M059J (cell line): ENCODE results near the gene PPP6R3. TPM values are rescaled to one million over a fixed set of nuclear protein-coding genes. Genes with fewer than 3 reads are reported as not detected.
"Not testable (repeated sequence)": the region's sequence is repeated elsewhere in the genome, so short reads cannot be mapped to it uniquely, and the experiment has no call there.

Experiments used
- DNase-seq: peaks from one replicate; pipeline ENCODE4 v3.0.0-alpha.2; 2012; ENCODE audit warnings: low read depth
- total RNA-seq: library from RNA; depleted of rRNA; stranded (reverse); fragments of >200 nt; shearing (Covaris generic); gene quantifications from 2 replicates; pipeline ENCODE4 v1.2.3, GENCODE V29; 2014

Gene PPP6R3
- total RNA-seq, 1 experiment from 2014 or later: 104 TPM

- no peak for DNase-seq
Measured at GRCh38 chr11:68525336-68525735, 64.8 kb downstream of the PPP6R3 start.

DNA sequence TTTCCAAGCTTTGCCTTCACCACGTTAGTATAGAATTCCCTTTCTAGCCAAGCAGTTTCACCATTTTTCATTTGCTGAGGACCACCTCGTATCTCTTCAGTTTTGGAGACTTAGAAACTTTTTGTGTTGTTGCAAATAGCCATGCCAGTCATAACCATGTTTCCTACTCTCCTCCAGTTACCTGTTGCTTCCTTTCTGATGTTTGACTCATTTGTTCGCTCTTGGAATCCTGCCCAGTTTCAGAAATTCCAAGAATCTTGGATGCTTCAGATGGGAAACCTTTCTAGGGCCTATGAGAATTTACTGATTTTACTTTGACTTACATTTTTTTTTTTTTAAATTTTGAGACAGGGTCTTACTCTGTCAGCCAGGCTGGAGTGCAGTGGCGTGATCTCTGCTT is 65.4 kb downstream of the PPP6R3 start:
- DNase-seq: peak; percentile 80

- no peak for DNase-seq
Measured at GRCh38 chr11:68527585-68527984, 67.0 kb downstream of the PPP6R3 start.

- DNase-seq: no peak
Measured at GRCh38 chr11:68528630-68529029, 68.1 kb downstream of the PPP6R3 start.

DNA sequence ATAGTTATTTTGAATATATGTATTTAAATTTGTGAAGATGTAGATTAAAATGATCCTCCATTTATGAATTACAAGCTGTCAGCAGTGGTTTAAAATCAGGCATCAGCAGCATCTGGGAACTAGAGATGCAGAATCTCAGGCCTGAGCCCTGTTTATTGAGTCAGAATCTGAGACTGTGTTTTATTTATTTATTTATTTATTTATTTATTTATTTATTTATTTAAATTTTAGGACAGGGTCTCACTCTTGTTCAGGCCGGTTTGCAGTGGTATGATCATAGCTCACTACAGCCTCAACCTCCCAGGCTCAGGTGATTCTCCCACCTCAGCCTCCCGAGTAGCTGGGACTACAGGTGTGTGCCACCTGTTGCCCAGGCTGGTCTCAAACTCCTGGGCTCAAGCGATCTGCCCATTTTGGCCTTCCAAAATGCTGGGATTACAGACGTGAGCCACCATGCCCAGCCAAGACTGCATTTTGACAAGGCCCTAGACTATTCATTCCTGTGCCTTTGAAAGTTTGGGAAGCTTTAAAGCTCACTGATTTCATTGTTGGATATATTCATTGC is 70.7 kb downstream of the PPP6R3 start:
- DNase-seq: no peak

GRCh38 chr11:68532727-68533369 is 72.3 kb downstream of the PPP6R3 start:
- no peak for DNase-seq

DNA sequence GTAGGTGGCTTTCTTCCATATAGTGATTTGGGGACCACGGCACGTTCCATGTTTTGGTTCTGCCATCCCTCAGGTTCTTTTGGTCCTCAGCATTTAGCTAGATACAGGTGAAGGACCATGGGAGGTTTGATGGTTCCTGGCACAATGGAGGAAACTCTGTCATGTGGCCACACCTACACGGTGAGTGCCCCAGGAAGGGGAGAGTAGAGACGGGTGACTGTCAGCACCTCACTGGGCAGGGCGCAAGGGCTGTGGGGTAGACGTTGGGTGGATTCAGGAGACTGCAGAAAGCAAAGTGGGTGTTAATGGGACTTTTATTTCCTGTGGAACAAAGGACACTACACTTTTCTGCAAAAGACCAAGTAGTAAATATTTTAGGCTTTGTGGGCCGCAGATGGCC is 73.4 kb downstream of the PPP6R3 start:
- no peak for DNase-seq

DNA sequence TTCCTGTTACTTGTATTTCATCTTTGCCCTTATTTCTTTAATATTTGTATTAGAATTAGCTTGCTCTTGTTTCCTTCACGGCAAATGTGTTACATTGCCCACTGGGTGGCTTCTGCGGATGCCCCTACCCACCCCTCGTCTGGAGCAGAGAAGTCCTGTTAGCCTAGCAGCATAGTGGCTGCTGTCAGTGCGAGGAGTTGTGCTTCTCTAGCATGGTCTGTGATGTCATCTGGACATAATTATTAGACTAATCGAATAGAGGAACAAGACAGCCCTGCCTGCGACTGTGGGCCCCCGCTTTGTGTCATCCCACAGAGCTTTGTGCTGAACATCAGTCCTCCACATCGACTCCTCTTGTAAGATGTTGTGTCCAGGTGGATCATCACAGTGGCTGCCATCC is 74.5 kb downstream of the PPP6R3 start:
- no peak for DNase-seq

DNA sequence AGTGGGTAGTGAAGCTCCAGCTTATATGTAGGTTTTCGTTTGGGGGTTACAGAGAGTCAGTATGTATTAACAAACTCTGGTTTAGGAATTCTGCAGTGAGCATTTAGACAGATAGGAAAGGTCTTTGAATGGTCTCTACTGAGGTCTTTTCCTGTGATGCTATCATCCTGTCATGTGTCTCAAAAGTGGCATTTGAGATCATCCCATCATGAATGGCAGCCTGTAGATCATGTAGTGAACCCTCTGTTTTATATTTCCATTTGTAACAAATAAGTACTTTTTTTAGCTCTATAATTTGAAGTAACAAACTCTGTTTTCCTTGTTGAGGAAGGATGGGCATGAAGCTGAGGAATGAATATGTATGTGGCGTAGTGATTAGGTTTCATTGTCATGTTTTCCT is 76.2 kb downstream of the PPP6R3 start:
- DNase-seq: no peak

DNA sequence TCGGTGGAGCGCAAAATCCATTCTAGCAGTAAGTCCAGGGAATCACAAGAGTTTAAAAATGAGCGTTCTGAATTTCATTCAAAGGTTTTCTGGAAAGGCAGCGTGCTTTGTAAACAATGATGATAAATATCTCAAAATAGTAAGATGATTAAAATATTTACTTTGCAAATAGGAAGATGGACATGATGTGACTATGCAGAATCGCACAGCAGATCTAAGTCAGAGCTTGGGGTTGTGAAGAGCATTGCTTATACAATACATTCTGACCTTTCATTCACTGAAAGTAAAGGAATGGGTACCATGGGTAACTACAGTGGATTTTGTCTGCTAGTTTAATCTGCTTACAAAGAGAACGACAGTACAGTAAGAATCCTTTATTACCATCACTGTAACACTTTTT is 77.5 kb downstream of the PPP6R3 start:
- no peak for DNase-seq

- no peak for DNase-seq
Measured at GRCh38 chr11:68539395-68539794, 78.8 kb downstream of the PPP6R3 start.

DNA sequence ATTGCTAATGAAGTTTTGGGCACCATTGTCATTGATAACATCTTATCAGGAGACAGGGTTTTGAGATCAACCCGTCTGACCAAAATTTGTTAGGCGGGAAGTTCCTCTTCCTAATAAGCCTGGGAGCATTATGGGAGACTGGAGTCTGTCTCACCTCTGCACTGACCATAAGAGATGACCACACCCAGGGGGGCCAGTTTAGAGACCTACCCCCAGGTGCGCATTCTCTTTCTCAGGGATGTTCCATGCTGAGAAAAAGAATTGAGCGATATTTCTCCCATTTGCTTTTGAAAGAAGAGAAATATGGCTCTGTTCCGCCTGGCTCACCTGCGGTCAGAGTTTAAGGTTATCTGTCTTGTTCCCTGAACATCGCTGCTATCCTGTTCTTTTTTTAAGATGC is 80.0 kb downstream of the PPP6R3 start:
- DNase-seq: not testable (repeated sequence)

GRCh38 chr11:68541116-68541515 is 80.6 kb downstream of the PPP6R3 start:
- no peak for DNase-seq

GRCh38 chr11:68541991-68542390 is 81.4 kb downstream of the PPP6R3 start:
- peak; percentile 6 for DNase-seq

- peak; percentile 91 for DNase-seq
Measured at GRCh38 chr11:68542617-68543016, 82.1 kb downstream of the PPP6R3 start.

DNA sequence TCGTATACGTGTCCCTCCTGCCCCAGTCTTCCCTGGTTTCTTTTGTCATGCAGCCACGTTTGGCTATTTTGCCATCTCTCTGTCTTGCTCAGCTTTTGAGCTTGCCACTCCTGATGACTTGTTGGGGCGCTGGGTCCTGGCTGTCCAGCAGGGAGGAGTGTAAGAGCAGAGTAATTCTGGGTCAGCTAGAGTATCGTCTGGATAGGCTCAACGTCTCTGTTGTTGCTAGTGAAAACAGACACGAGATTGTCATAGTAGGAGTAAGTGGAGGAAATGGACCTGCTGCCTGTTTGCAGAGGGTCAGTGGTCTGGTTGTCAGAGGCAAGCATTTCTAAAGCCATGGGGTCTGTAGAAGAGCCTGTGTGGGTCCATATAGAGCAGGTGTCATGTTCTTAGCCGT is 83.0 kb downstream of the PPP6R3 start:
- DNase-seq: no peak

DNA sequence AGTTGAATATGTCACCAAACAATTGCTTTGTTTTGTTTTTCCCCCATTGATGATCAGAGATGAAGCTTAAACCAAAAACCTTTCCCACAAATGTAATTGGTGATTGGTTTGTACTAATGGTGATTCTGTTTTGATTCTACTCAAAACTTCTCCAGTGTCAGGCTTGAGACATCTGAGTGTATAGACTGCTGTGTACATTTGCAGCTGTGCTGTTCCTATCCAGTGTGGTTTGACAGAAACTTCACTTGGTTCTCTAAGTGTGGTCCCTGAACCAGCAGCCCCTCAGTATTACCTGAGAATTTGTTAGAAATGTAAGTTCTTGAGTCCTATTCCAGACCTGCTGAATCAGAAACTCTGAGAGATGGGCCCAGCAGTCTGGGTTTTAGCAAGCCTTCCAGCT is 84.8 kb downstream of the PPP6R3 start:
- no peak for DNase-seq

DNA sequence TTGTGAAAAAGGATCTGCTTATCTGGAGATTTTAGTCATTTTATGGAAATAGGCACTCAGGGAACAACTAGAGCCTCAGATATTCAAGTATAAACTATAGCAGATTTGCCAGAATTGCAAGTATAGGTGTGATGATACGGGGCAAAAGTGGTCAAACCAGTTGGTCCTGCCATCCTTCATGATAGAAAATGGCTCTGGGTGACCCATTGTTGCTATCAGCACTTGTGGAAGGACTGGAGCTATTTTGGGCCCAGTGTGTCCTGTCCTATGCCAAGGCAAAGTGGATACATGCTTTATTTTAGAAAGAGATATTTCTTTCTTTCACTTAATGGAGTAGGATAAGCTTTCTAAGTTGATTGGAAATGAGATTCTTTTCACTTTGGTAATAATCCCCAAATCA is 85.2 kb downstream of the PPP6R3 start:
- no peak for DNase-seq

- peak; percentile 62 for DNase-seq
Measured at GRCh38 chr11:68546555-68546954, 86.0 kb downstream of the PPP6R3 start.

DNA sequence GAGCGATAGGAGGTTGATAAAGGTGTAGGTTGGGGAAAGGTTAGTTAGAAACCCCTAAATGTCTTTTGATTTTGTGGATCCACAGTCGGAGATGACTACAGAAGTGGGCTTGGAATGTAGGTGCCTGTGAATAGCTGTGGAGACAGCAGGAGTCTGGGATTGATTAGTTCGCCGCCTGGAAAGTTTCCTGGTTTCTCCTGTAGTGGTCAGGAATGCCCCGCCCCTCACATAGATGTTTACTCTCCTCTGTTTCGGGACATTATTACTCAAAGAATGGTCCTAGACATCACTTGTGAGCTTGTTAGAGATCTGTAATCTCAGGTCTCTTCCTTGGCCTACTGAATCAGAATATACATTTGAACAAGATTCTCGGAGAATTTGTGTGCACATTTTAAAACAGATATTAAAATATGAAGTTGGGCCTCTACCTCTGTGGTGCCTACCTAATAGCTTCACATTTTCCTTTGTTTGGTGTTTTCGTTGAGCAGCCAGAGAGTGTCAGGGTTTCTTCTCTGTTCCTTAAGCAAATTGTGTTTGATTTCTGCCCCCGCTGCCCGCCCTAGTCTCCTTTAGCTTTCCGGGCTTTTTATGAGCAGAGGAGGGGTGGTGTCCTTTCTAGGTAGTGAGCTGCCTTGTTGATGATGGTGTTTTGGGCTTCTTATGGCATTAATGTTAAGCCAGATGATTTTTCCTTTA is 89.4 kb downstream of the PPP6R3 start:
- DNase-seq: no peak

- no peak for DNase-seq
Measured at GRCh38 chr11:68550485-68550817, 89.9 kb downstream of the PPP6R3 start.

DNA sequence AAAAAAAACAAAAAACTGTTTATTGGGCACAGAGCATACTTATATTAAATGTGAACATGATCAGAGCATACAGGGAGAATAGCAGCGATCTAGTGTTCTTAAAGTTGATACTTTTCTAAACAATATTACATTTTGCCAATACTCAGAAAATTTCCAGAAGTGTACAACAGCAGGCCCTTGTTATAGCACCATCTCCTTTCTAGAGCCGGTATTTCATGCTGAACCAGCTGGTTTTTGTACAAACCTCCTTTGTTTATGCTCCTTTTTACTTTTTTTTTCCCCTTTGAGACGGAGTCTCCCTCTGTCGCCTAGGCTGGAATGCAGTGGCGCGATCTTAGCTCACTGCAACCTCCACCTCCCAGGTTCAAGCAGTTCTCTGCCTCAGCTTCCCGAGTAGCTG is 90.7 kb downstream of the PPP6R3 start:
- DNase-seq: no peak

GRCh38 chr11:68551777-68552176 is 91.2 kb downstream of the PPP6R3 start:
- no peak for DNase-seq

- DNase-seq: no peak
Measured at GRCh38 chr11:68552542-68552941, 92.0 kb downstream of the PPP6R3 start.
